Activated CD4-positive, alpha-beta memory T cell treated with anti-CD3 and anti-CD28 coated beads for 36 hours (primary cell): ENCODE measurements around the gene HS3ST5. TPM values are rescaled to one million over a fixed set of nuclear protein-coding genes. Genes with fewer than 3 reads are reported as not detected.
"Not testable (repeated sequence)": the region's sequence is repeated elsewhere in the genome, so short reads cannot be mapped to it uniquely, and the experiment has no call there.

Experiments
- CTCF ChIA-PET: fragments of 350-600 bp; sonication (Branson Sonifier 250); formaldehyde crosslinking; loops from one replicate; lab custom pipeline; 2021; ENCODE audit warnings: antibody characterized with exemption, inconsistent platforms; lab: Charles Lee
- POLR2A ChIA-PET: fragments of 350-600 bp; sonication (Branson Sonifier 250); formaldehyde crosslinking; loops from one replicate; lab custom pipeline; 2021; ENCODE audit warnings: antibody characterized with exemption; lab: Charles Lee
- DNase-seq: peaks from one replicate; pipeline ENCODE4 v3.0.0-alpha.2; 2020
- H3K27ac Mint-ChIP-seq: one replicate; pipeline ENCODE4 v1.8.0; 2021; ENCODE audit warnings: mixed read lengths
- H3K27me3 Mint-ChIP-seq: one replicate; pipeline ENCODE4 v1.8.0; 2021; ENCODE audit warnings: mixed read lengths
- H3K36me3 Mint-ChIP-seq: one replicate; pipeline ENCODE4 v1.8.0; 2021; ENCODE audit warnings: mixed read lengths
- H3K4me1 Mint-ChIP-seq: one replicate; pipeline ENCODE4 v1.8.0; 2021; ENCODE audit warnings: low read depth, mixed read lengths
- H3K4me3 Mint-ChIP-seq: one replicate; pipeline ENCODE4 v1.8.0; 2021; ENCODE audit warnings: mild to moderate bottlenecking, mixed read lengths
- H3K9me3 Mint-ChIP-seq: one replicate; pipeline ENCODE4 v1.8.0; 2021; ENCODE audit warnings: mixed read lengths
- intact Hi-C: fragments of 100-400 bp; cut with micrococcal nuclease; formaldehyde crosslinking; loops from one replicate; pipeline ENCODE4 v1.15.1; 2023
- total RNA-seq, 2 experiments: library from RNA; stranded (reverse); gene quantifications; one replicate each; pipeline ENCODE4 v1.2.3, GENCODE V29; 2021

HS3ST5 gene
- total RNA-seq, 2 experiments from 2014 or later: not detected

DNA sequence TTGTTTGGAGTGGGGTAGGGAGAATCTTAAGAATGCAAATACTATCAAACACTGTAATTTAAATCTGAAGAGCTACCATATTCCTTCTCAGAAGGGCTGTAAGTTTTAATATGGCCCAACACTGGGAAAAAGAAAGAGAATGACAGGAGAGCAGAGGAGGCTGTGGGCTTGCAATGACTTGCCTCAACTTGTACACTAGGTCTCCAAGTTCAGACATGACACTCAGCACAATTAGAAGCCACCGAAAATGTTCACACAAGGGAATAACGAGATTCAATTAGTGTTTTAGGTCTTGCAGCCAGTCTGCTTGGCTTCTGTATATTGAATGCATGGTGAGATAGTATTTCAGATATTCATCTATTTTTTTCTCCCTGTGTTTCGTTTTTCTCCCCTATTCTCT, 89.4 kb downstream of the HS3ST5 start:
- no peaks in the 10 kb centered on the region for H3K36me3 Mint-ChIP-seq
- H3K27me3 Mint-ChIP-seq: no peaks in the 10 kb centered on the region
- H3K27ac Mint-ChIP-seq: no peak overlapping the region
- intact Hi-C loops: no loop called here
- POLR2A ChIA-PET: no interaction called here
- no peak overlapping the region for H3K4me3 Mint-ChIP-seq
- no peaks in the 10 kb centered on the region for H3K4me1 Mint-ChIP-seq
- CTCF ChIA-PET: no interaction called here
- DNase-seq: no peak
- peaks cover 6% of the 10 kb centered on the region for H3K9me3 Mint-ChIP-seq

DNA sequence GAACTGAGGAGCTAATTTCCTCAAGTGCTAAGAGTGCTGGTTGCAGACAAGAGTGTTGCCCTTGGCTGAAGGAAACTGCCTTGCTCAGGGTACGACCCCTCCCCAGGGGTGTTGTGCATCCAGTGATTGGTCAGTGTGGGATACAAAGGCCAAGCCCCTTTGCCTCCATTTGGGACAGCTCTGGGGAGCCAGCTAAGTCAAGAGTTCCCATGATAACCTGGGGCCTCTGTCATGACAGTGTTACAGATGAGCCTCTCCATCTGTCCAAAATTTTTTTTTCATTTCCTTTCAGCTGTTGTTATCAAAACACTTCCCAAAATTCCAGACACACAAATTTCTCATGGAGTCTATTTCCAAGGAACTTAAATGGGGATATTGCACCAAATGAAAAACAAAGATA, 93.3 kb downstream of the HS3ST5 start:
- Mint-ChIP-seq H3K9me3 (no peaks in the 10 kb centered on the region), H3K36me3 (no peaks in the 10 kb centered on the region), H3K4me1 (no peaks in the 10 kb centered on the region), H3K27me3 (no peaks in the 10 kb centered on the region), H3K27ac (no peak overlapping the region), H3K4me3 (no peak overlapping the region)
- ChIA-PET POLR2A (no interaction called here), CTCF (no interaction called here)
- intact Hi-C loops: no loop called here
- DNase-seq: no peak

DNA sequence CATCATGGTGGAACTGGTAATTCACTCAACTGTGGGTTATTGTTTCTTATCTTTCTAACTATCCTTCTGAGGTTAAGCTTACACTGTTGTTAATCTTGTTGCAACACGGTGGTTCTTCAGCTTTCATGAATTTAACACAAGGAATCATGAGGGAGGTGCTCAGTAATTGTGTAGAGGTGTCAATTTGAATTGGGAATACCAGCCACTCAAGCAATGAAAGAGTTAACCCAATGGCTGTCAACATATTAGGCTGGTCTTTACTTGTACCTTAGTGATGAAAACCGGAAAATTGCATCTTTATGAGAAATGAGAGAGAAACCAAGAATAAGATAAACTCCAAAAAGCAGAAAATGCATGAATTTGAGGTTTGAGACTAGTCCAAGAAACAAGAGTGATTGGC, 95.7 kb downstream of the HS3ST5 start:
- CTCF ChIA-PET: no interaction called here
- POLR2A ChIA-PET: no interaction called here

DNA sequence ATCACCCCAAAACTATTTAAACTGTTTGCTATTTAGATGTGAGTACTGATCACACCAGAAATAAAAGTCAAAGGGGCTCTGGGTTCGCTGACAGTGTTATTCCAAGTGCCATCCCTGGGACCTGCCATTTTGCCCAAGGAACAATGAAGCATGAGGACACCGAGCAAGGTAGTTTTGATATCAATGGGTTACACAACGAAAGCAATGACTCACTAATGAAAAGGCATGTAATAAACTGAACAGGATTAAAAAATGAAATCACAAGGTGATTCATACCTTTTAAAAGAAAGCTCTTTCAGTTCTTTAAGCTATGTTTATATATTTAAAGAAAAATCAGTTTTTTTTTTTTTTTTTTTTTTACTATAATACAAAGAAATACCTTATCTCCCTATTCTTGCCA, 102.0 kb downstream of the HS3ST5 start:
- intact Hi-C loops: no loop called here
- Mint-ChIP-seq H3K9me3 (no peaks in the 10 kb centered on the region), H3K36me3 (no peaks in the 10 kb centered on the region), H3K27me3 (no peaks in the 10 kb centered on the region), H3K4me3 (no peak overlapping the region), H3K27ac (no peak overlapping the region), H3K4me1 (no peaks in the 10 kb centered on the region)
- ChIA-PET CTCF (no interaction called here), POLR2A (no interaction called here)
- no peak for DNase-seq

More for the DNA sequence above, 95.7 kb downstream of the HS3ST5 start:
- Mint-ChIP-seq H3K4me1 (no peaks in the 10 kb centered on the region), H3K27me3 (no peaks in the 10 kb centered on the region), H3K4me3 (no peak overlapping the region), H3K9me3 (no peaks in the 10 kb centered on the region), H3K36me3 (no peaks in the 10 kb centered on the region), H3K27ac (no peak overlapping the region)
- DNase-seq: no peak
- intact Hi-C loops: no loop called here

DNA sequence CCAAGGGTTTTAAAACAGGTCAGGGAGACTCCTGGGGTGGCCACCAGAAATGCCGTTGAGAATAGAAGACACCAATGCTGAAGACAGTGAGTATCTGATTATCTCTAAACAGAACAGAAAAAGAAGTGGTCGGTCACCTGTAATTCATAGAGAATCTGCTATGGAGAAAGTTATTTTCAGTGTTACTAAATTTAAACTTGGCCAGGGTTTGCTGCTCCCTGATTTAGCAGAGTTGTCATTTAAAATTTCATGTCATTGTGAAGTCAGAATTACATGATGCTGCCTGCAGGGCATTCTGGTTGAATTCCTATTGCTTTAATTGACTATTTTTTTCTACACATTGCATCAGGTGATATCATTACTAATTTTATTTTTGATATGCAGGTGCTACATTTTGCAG, 114.1 kb downstream of the HS3ST5 start:
- CTCF ChIA-PET: no interaction called here
- Mint-ChIP-seq H3K36me3 (no peaks in the 10 kb centered on the region), H3K4me1 (no peaks in the 10 kb centered on the region), H3K9me3 (no peaks in the 10 kb centered on the region), H3K27me3 (no peaks in the 10 kb centered on the region), H3K27ac (no peak overlapping the region), H3K4me3 (no peak overlapping the region)
- intact Hi-C loops: no loop called here
- DNase-seq: no peak
- POLR2A ChIA-PET: no interaction called here

DNA sequence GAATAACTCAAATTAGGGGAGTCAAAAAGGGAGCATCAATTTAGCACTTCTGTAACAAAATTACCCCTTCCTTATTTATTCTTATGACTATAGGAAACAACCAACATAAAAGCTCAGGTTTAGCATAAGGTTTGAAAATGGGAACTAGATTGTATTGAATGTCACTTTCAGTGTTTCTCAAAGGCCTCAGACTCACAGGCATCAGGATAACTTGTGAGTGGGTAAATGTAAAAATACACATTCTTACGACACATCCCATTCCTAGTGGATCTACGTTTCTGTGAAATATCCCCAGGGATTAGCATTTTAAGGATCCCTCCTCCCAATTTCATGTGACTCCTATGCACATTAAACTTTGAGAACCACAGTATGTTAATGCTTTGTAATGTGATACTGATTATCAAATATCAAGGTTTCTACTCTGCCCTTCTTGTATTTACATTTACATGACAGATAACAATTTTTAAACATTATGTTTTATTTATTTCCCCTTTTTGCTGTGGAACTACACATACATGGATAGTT, 114.8 kb downstream of the HS3ST5 start:
- DNase-seq: no peak
- H3K9me3 Mint-ChIP-seq: no peaks in the 10 kb centered on the region
- H3K36me3 Mint-ChIP-seq: no peaks in the 10 kb centered on the region
- POLR2A ChIA-PET: no interaction called here
- no peak overlapping the region for H3K4me3 Mint-ChIP-seq
- intact Hi-C loops: no loop called here
- CTCF ChIA-PET: no interaction called here
- H3K27ac Mint-ChIP-seq: no peak overlapping the region
- no peaks in the 10 kb centered on the region for H3K4me1 Mint-ChIP-seq
- no peaks in the 10 kb centered on the region for H3K27me3 Mint-ChIP-seq

DNA sequence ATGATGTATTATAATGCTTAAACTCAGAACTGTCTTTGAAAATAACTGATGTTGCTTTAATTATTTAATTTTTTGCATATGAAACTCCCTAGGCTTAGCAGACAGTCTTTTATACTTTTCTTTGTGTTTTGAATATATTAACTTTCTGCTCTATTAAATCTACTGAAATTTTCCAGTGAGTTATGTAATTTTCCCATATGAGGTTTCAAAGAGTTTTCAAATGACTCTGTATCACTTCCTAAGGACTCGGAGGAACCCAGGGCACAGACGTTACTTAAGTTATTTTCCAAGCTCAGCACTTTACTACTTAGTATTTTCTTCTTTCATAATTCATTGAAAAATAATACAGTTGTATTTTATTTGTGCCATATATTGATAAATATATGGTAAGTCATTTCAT, 122.6 kb downstream of the HS3ST5 start:
- Mint-ChIP-seq H3K36me3 (no peaks in the 10 kb centered on the region), H3K9me3 (no peaks in the 10 kb centered on the region), H3K27ac (no peak overlapping the region), H3K27me3 (peaks cover 3% of the 10 kb centered on the region), H3K4me3 (no peak overlapping the region), H3K4me1 (no peaks in the 10 kb centered on the region)
- intact Hi-C loops: no loop called here
- POLR2A ChIA-PET: no interaction called here
- CTCF ChIA-PET: no interaction called here
- no peak for DNase-seq

DNA sequence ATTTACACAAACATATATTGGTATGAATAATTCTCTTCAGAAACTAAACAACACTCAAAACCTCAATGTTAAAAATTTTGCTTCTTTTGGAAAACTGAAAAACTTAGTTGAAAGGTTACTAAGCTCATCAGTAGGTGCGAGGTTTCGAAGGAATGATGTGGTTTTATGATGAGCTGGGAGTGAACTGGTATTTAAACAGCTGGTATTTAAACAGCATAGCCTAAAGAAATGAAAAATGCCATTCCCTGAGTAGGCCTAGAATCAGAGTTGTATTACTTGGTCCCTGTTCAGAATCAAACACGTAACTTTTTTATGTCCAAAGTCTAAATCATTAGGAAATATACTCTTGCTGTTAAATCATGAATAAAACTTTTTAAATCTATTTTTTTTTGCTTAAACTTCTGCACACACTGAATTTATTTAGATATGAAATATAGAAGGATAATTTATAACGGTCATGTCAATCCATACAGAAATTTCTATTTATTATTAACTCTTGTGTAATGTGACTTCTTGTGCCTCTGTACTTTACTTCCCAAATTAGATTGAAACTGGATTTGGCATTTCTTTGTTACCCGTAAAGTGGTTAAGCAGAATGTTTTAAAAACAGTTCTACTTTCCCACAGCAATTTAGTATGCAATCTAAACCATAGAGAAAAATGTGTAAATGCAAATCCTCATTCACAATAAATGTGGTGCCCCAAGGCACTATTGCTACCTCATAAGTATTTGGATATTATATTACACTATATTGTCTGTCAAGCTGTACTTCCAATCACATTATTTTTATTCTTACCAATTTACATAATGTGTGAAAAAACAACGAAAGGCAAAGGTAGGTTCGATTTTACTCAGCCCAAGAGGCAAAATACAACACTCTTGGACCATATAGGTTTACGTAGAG, 124.1 kb downstream of the HS3ST5 start:
- no peaks in the 10 kb centered on the region for H3K9me3 Mint-ChIP-seq
- H3K4me3 Mint-ChIP-seq: no peak overlapping the region
- H3K27ac Mint-ChIP-seq: no peak overlapping the region
- H3K4me1 Mint-ChIP-seq: no peaks in the 10 kb centered on the region
- peaks cover 3% of the 10 kb centered on the region for H3K27me3 Mint-ChIP-seq
- POLR2A ChIA-PET: no interaction called here
- H3K36me3 Mint-ChIP-seq: no peaks in the 10 kb centered on the region
- intact Hi-C loops: no loop called here
- CTCF ChIA-PET: no interaction called here
- no peak for DNase-seq

DNA sequence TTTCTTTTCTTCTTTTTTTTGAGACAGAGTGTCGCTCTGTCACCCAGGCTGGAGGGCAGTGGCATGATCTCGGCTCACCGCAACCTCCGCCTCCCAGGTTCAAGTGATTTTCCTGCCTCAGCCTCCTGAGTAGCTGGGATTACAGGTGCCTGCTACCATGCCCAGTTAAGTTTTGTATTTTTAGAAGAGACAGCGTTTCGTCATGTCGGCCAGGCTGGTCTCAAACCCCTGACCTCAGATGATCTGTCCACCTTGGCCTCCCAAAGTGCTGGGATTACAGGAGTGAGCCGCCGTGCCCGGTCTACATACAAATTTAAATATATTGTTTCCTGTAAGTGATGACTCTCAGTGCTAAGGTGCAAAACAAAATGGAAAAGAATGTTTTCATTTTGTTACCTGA, 124.8 kb downstream of the HS3ST5 start:
- H3K27ac Mint-ChIP-seq, H3K27me3 Mint-ChIP-seq, H3K9me3 Mint-ChIP-seq, H3K4me1 Mint-ChIP-seq, POLR2A ChIA-PET, H3K36me3 Mint-ChIP-seq, intact Hi-C loops, CTCF ChIA-PET, H3K4me3 Mint-ChIP-seq, DNase-seq: not testable (repeated sequence)

DNA sequence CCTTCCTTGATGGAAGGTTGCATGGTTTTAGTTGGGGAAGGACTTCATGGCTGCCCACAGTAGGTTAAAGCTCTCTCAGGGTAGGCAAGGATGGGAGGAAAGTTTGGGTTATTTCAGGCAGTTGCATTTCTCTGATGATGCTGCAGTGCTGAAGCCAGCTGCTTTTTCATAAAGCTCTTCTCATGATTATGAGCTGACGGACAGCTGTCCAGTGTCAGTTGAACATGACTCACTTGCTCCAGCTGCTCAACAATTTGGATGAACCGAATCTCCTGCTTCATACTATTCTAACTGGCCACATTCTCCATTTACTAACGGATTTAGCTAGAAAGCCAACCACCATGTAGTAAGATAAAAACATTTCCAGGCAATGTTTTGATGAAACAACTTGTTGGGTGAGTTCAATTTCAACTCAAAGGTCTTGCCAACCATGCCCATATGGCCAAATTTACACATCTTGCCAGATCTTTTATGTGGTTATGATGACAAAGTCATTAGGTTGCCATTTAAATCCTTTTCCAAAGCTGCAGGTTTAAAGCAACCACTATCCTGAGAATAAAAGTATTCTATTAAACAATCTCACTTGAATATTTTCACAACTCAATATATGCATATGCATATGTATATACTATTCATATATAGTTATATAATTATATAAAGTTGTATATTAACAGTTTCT, 125.9 kb downstream of the HS3ST5 start:
- peaks cover 3% of the 10 kb centered on the region for H3K27me3 Mint-ChIP-seq
- no peaks in the 10 kb centered on the region for H3K9me3 Mint-ChIP-seq
- H3K4me1 Mint-ChIP-seq: no peaks in the 10 kb centered on the region
- H3K36me3 Mint-ChIP-seq: no peaks in the 10 kb centered on the region
- no peak overlapping the region for H3K4me3 Mint-ChIP-seq
- no peak for DNase-seq
- no peak overlapping the region for H3K27ac Mint-ChIP-seq
- ChIA-PET CTCF (no interaction called here), POLR2A (no interaction called here)
- intact Hi-C loops: no loop called here

DNA sequence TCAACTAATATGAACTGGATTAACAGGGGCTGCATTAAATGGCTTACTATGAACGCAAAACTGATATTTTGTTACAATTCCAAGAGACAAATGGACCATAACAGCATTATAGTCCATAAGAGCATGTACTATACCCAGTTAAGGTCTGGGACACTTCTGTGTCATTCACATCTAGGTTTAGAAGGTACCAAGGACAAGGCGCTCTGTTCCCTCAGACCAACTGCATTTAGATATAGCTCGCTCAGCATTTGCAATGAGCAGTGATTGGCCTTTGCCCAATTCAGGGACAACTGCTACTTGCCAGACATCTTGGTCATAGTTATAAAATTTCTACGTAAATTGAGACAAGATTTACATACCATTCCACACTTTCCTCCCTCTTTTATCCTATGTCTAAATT, 132.4 kb downstream of the HS3ST5 start:
- POLR2A ChIA-PET: no interaction called here
- no peaks in the 10 kb centered on the region for H3K9me3 Mint-ChIP-seq
- H3K27ac Mint-ChIP-seq: no peak overlapping the region
- H3K27me3 Mint-ChIP-seq: peaks cover 1% of the 10 kb centered on the region
- CTCF ChIA-PET: no interaction called here
- H3K4me3 Mint-ChIP-seq: no peak overlapping the region
- no peaks in the 10 kb centered on the region for H3K36me3 Mint-ChIP-seq
- H3K4me1 Mint-ChIP-seq: no peaks in the 10 kb centered on the region
- intact Hi-C loops: no loop called here
- DNase-seq: no peak

DNA sequence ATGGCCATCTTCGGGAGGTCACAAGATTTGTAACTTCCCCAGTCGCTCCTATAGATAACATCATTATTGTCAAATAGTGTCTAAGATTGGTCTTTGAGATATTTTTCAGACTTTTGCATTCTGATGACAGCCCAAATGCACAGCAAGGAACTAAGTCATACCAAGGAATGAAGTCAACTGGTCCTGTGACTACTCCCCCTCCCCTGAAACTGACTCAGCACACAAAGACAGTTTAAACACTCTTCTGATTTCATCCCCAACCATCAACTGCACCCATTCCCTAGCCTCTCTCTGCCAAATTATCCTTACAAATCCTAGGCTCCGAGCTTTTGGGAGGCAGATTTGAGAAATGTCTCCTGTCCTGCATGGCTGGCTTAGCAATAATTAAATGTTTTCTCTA, 139.4 kb downstream of the HS3ST5 start:
- Mint-ChIP-seq H3K36me3 (no peaks in the 10 kb centered on the region), H3K4me1 (no peaks in the 10 kb centered on the region), H3K27me3 (peaks cover 4% of the 10 kb centered on the region), H3K4me3 (no peak overlapping the region), H3K27ac (no peak overlapping the region), H3K9me3 (no peaks in the 10 kb centered on the region)
- CTCF ChIA-PET: interaction anchor here (0.6 kb wide), 1 partner anchor 365 kb away, joined by 3 read pairs; no protein-coding TSS in a partner anchor
- intact Hi-C loops: no loop called here
- POLR2A ChIA-PET: no interaction called here
- DNase-seq: no peak
